ENCODE measurements around the gene CYP2W1.
"Not testable (repeated sequence)": the region's sequence is repeated elsewhere in the genome, so short reads cannot be mapped to it uniquely, and the experiment has no call there.

Gene CYP2W1

GRCh38 chr7:959740-960139 is 23.2 kb upstream of the CYP2W1 start:
- peaks cover 10% of the 10 kb centered on the region for H3K4me1 Mint-ChIP-seq
- not testable (repeated sequence) for ATAC-seq; H3K27ac Mint-ChIP-seq; H3K4me3 Mint-ChIP-seq; DNase-seq (ENCODE audit: low spot score in 2 of 2); H3K9me3 Mint-ChIP-seq; H3K36me3 Mint-ChIP-seq

- Mint-ChIP-seq H3K27ac (no peak overlapping the region), H3K36me3 (peaks cover 4% of the 10 kb centered on the region)
- no peak for DNase-seq (ENCODE audit: low spot score in 2 of 2)
Observed at GRCh38 chr7:960269-960871, 22.6 kb upstream of the CYP2W1 start.

GRCh38 chr7:960972-961371 is 22.0 kb upstream of the CYP2W1 start:
- not testable (repeated sequence) for DNase-seq (ENCODE audit: low spot score in 2 of 2); H3K36me3 Mint-ChIP-seq; H3K4me3 Mint-ChIP-seq; H3K9me3 Mint-ChIP-seq; H3K27ac Mint-ChIP-seq; H3K4me1 Mint-ChIP-seq; ATAC-seq

More at GRCh38 chr7:960269-960871, 22.6 kb upstream of the CYP2W1 start:
- peak; percentile 51 for ATAC-seq
- Mint-ChIP-seq H3K4me1 (peaks cover 6% of the 10 kb centered on the region), H3K9me3 (no peaks in the 10 kb centered on the region), H3K4me3 (no peak overlapping the region)

- H3K4me1 Mint-ChIP-seq = peaks cover 13% of the 10 kb centered on the region
- ATAC-seq (no peak), DNase-seq (ENCODE audit: low spot score in 2 of 2) (no peak)
- H3K27ac Mint-ChIP-seq = no peak overlapping the region
- H3K36me3 Mint-ChIP-seq = peaks cover 15% of the 10 kb centered on the region
- no peak overlapping the region for H3K4me3 Mint-ChIP-seq
- H3K9me3 Mint-ChIP-seq = no peaks in the 10 kb centered on the region
Observed at GRCh38 chr7:961546-962400, 21.2 kb upstream of the CYP2W1 start.

GRCh38 chr7:962401-963081 is 20.4 kb upstream of the CYP2W1 start:
- Mint-ChIP-seq H3K27ac (no peak overlapping the region), H3K4me3 (no peak overlapping the region), H3K36me3 (peaks cover 22% of the 10 kb centered on the region), H3K4me1 (peaks cover 14% of the 10 kb centered on the region), H3K9me3 (no peaks in the 10 kb centered on the region)
- no peak for ATAC-seq
- no peak for DNase-seq (ENCODE audit: low spot score in 2 of 2)

GRCh38 chr7:963236-964078 is 19.5 kb upstream of the CYP2W1 start:
- no peak overlapping the region for H3K27ac Mint-ChIP-seq
- no peak overlapping the region for H3K4me3 Mint-ChIP-seq
- peaks cover 31% of the 10 kb centered on the region for H3K36me3 Mint-ChIP-seq
- no peaks in the 10 kb centered on the region for H3K9me3 Mint-ChIP-seq
- peaks cover 20% of the 10 kb centered on the region for H3K4me1 Mint-ChIP-seq
- peak; percentile 11 for ATAC-seq
- no peak for DNase-seq (ENCODE audit: low spot score in 2 of 2)

GRCh38 chr7:964401-965231 is 18.4 kb upstream of the CYP2W1 start:
- H3K27ac Mint-ChIP-seq = no peak overlapping the region
- no peaks in the 10 kb centered on the region for H3K9me3 Mint-ChIP-seq
- H3K36me3 Mint-ChIP-seq = peaks cover 43% of the 10 kb centered on the region
- DNase-seq (ENCODE audit: low spot score in 2 of 2) (no peak), ATAC-seq (no peak)
- H3K4me3 Mint-ChIP-seq = no peak overlapping the region
- peaks cover 20% of the 10 kb centered on the region for H3K4me1 Mint-ChIP-seq

GRCh38 chr7:966291-967069 is 16.5 kb upstream of the CYP2W1 start:
- no peak for ATAC-seq
- peaks cover 62% of the 10 kb centered on the region for H3K36me3 Mint-ChIP-seq
- peaks cover 27% of the 10 kb centered on the region for H3K4me1 Mint-ChIP-seq
- peak overlapping the region; percentile 20 for H3K27ac Mint-ChIP-seq
- no peak for DNase-seq (ENCODE audit: low spot score in 2 of 2)
- no peaks in the 10 kb centered on the region for H3K9me3 Mint-ChIP-seq
- H3K4me3 Mint-ChIP-seq = no peak overlapping the region

- ATAC-seq = no peak
Observed at GRCh38 chr7:967361-968082, 15.5 kb upstream of the CYP2W1 start.

GRCh38 chr7:968205-969105 is 14.5 kb upstream of the CYP2W1 start:
- Mint-ChIP-seq H3K9me3 (no peaks in the 10 kb centered on the region), H3K36me3 (peaks cover 81% of the 10 kb centered on the region), H3K4me1 (peaks cover 31% of the 10 kb centered on the region)

More at GRCh38 chr7:967361-968082, 15.5 kb upstream of the CYP2W1 start:
- H3K36me3 Mint-ChIP-seq = peaks cover 72% of the 10 kb centered on the region
- no peak for DNase-seq (ENCODE audit: low spot score in 2 of 2)
- H3K9me3 Mint-ChIP-seq = no peaks in the 10 kb centered on the region
- H3K27ac Mint-ChIP-seq = no peak overlapping the region
- H3K4me1 Mint-ChIP-seq = peaks cover 33% of the 10 kb centered on the region
- H3K4me3 Mint-ChIP-seq = no peak overlapping the region

GRCh38 chr7:969403-969802 is 13.6 kb upstream of the CYP2W1 start:
- Mint-ChIP-seq H3K36me3 (peaks cover 90% of the 10 kb centered on the region), H3K4me1 (peaks cover 27% of the 10 kb centered on the region), H3K27ac (no peak overlapping the region), H3K4me3 (no peak overlapping the region), H3K9me3 (no peaks in the 10 kb centered on the region)
- DNase-seq (ENCODE audit: low spot score in 2 of 2) = no peak
- ATAC-seq = no peak

More at GRCh38 chr7:968205-969105, 14.5 kb upstream of the CYP2W1 start:
- DNase-seq (ENCODE audit: low spot score in 2 of 2) = no peak
- Mint-ChIP-seq H3K27ac (no peak overlapping the region), H3K4me3 (no peak overlapping the region)
- no peak for ATAC-seq

GRCh38 chr7:970744-971143 is 12.2 kb upstream of the CYP2W1 start:
- Mint-ChIP-seq H3K4me3 (no peak overlapping the region), H3K4me1 (peaks cover 27% of the 10 kb centered on the region), H3K9me3 (no peaks in the 10 kb centered on the region), H3K36me3 (peaks cover 92% of the 10 kb centered on the region), H3K27ac (peak overlapping the region; percentile 26)
- no peak for ATAC-seq
- no peak for DNase-seq (ENCODE audit: low spot score in 2 of 2)

Measured in stimulated activated effector memory CD8-positive, alpha-beta T cell treated with anti-CD3 and anti-CD28 coated beads, Interleukin-12 subunit alpha, Interleukin-12 subunit beta, amount 100 ng/mL, for 72 hours (primary cell).